GM18907 (cell line): Measurements from ENCODE around the gene MCUR1.
"Not testable (repeated sequence)": the region's sequence is repeated elsewhere in the genome, so short reads cannot be mapped to it uniquely, and the experiment has no call there.

Experiments used
- ATAC-seq: cut with Tn5 transposase; IDR thresholded peaks from one replicate; pipeline ENCODE4 v1.9.1; 2021; ENCODE audit warnings: mild to moderate bottlenecking, moderate library complexity; ENCODE audit not compliant: unreplicated experiment

MCUR1 gene

GRCh38 chr6:13829419-13829818, 15.1 kb upstream of the MCUR1 start:
- not testable (repeated sequence) for ATAC-seq

GRCh38 chr6:13828656-13829301, 14.4 kb upstream of the MCUR1 start:
- ATAC-seq, result not testable (repeated sequence)

- ATAC-seq, result no peak
Observed at GRCh38 chr6:13827032-13827431, 12.7 kb upstream of the MCUR1 start.

DNA sequence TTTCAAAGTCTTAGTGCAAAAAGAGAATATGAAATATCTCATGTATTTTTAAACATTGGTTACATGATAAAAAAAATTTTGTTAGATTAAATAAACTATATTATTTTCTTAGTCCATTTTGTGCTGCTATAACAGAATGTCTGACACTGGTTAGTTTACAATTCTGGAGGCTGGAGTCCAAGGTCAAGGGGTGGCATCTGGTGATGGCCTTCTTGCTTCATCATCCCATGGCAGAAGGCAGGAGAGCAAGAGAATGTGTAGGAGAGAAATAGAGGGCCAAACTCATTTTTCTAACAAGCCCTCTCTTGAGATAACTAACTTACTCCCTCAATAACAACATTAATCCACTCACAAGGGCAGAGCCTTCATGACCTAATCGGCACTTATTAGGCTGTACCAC, 11.5 kb upstream of the MCUR1 start:
- no peak for ATAC-seq

- ATAC-seq, result no peak
Observed at GRCh38 chr6:13818341-13818740, 4.0 kb upstream of the MCUR1 start.

GRCh38 chr6:13814938-13815575, 700 bp upstream of the MCUR1 start:
- ATAC-seq, result no peak

- ATAC-seq, result peak; percentile 45
Observed at GRCh38 chr6:13813621-13814175, 659 bp downstream of the MCUR1 start.

DNA sequence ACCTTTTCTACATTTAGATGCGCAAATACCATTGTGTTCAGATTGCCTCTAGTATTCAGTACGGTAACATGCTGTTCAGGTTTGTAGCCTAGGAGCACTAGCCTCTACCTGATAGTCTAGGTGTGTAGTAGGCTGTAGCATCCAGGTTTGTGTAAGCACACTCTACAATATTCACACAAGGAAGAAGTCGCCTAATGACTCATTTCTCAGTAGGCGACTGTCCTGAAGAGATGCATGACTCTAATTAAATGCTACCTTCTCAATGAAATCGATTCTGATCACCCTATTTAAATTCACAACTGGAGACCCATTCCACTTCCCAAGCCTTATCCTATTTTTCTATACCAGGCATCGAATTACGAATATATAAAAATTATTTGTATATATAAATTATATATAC, 1.3 kb downstream of the MCUR1 start:
- no peak for ATAC-seq

DNA sequence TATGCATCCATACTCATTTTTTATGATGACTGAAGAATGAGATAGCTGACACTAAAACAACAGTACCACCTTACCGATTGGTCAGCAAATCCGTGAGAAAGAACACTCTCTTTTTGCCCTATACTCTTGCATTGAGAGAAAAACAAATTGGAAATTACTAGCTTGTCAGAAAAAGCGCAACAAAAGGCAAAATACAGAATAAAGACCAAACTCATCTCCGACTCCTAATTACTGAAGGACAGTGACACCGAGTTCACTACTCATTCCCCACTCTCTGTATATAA, 2.1 kb downstream of the MCUR1 start:
- ATAC-seq, result no peak

GRCh38 chr6:13811627-13812358, 2.6 kb downstream of the MCUR1 start:
- ATAC-seq, result no peak

DNA sequence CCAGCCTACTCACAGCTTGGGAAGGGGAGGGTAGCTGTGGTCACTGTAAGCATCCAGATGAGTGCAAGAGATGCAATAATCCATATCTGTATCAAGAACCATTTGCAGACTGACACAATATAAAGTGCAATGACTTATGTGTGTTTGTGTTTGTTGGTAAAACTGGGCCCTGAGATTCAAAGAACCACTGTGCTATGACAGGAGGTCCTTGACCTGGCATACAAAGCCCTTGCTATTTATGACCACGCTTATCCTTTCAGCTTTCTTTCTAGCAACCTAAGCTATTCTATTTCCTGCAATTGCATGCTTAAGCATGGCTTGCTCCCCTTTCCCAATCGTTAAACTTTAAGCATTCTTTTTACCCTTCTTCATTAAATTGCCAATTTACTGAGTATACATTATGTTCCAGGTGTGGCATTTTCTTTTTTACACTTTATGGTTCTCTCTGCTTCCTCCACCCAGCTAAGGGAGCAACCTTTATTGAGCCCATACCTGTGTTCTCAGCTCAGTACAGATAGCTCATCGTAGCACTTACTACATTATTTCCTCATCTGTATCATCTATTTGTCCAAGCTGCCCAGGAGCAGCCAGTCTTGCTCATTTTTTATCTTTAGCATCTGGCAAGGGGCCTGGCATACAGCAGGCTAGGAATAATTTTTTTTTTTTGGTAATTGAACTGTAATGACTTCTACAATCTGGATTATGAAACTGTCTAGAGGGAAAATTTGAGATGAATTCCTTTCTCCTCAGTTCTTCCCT, 3.5 kb downstream of the MCUR1 start:
- ATAC-seq, result no peak

DNA sequence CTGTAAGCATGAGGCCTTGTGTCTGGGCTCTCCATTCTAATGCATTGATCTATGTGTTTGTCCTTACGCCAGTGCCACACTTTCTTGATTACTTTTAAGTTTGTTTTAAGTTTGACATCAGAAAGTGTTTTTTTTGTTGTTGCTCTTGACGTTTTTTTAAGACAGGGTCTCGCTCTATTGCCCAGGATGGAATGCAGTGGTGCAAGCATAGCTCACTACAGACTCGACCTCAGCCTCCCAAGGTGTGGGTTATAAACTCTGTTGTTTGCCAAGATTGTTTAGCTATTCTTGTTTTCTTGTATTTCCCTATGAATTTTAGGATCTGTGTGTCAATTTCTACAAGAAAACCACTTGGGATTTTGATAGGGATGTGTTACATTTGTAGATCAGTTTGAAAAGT, 5.6 kb downstream of the MCUR1 start:
- no peak for ATAC-seq

DNA sequence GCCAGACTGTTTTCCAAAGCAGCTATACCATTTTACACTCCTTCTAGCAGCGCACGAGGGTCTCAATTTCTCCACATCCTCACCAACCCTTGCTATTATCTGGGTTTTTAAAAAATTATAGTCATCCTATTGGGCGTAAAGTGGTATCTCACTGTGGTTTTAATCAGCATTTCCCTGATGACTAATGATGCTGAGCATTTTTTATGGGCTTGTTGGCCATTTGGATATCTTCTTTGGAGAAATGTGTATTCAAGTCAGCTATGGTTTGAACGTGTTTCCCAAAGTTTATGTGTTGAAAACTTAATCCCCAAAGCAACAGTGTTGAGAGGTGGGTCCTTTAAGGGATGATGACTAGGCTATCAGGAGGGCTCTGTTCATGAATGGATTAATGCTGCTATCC, 6.7 kb downstream of the MCUR1 start:
- no peak for ATAC-seq

GRCh38 chr6:13803581-13803980, 10.8 kb downstream of the MCUR1 start:
- no peak for ATAC-seq

DNA sequence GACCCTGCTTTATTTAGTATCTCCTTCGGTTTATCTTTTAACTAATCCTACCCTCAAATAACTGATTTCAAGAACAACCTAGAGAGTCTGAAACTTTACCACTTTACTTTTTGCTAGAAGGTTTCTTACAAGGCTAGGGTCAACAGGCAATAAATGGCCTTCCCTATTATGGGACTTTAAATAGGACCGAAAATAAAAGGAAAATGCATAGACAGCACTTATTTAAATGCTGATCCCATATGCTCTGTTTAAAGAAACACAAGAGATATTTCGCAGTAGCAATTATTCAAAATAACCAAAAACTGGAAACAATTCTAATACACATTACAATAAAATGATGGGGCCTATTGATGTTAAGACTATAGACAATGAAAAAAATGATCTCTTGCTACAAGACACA, 13.7 kb downstream of the MCUR1 start:
- ATAC-seq, result no peak

- no peak for ATAC-seq
Observed at GRCh38 chr6:13796781-13797180, 17.6 kb downstream of the MCUR1 start.

- ATAC-seq, result peak; percentile 85
Observed at GRCh38 chr6:13795041-13795750, 19.2 kb downstream of the MCUR1 start.

DNA sequence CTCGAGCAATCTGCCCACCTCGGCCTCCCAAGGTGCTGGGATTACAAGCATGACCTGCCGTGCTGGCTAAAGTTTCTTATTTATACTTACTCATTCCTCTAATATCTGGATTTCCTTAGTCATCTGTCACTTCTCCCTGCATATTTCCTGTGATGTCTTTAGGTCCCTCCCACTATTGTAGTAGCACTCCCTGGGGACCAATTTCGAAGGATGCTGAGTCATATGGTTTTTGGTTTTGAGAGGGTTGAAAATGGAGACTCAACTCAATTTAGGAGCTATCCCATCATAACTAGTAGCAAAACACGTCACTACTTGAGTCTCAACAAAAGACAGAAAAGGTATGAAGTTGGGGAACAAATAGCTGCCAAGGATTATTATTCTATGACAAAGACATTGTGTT, 20.2 kb downstream of the MCUR1 start:
- no peak for ATAC-seq

- no peak for ATAC-seq
Observed at GRCh38 chr6:13789746-13790145, 24.6 kb downstream of the MCUR1 start.

GRCh38 chr6:13788820-13789219, 25.5 kb downstream of the MCUR1 start:
- no peak for ATAC-seq

DNA sequence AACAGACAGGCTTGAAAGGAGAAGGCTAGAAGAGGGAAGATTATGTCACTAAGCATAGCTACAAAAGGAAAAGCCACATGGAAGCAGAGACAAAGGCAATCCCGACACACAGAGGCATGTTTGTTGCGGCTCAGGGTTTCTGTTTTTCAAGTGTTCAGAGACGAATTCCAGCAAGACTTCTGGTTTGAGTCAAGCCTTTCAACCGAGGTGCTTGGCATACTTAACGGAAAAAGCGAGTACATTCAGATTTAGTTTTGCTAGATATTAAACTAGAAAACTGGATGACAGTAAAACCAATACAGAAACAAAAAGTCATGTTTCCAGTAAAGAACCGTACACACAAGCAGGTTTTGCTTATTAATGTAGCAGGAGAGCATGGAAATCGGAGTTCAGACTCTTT, 27.2 kb downstream of the MCUR1 start:
- ATAC-seq, result no peak
